Stimulated activated CD8-positive, alpha-beta memory T cell treated with anti-CD3 and anti-CD28 coated beads, Interleukin-2, amount 100 ng/mL, for 48 hours (primary cell): ENCODE results near the gene KLHDC10.
"Not testable (repeated sequence)": the region's sequence is repeated elsewhere in the genome, so short reads cannot be mapped to it uniquely, and the experiment has no call there.

Source experiments
- DNase-seq, 2 donors: peaks; one replicate each; pipeline ENCODE4 v3.0.0-alpha.2; 2020; ENCODE audit warnings: low read depth in 2 of 2

The KLHDC10 gene

DNA sequence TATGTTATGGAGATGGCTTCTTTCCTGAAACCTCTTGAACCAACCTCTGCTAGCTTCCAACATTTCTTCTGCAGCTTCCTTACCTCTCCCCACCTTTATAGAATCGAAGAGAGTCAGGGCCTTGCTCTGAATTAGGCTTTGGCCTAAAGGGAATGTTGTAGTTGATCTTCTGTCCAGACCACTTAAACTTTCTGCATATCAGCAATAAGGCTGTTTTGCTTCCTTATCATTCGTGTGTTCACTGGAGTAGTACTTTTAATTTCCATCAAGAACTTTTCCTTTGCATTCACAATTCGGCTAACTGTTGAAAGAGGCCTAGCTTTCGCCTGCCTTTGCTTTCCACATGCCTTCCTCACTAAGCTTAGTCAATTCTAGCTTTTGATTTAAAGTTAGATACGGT, 48.0 kb downstream of the KLHDC10 start:
- no peak for DNase-seq

DNA sequence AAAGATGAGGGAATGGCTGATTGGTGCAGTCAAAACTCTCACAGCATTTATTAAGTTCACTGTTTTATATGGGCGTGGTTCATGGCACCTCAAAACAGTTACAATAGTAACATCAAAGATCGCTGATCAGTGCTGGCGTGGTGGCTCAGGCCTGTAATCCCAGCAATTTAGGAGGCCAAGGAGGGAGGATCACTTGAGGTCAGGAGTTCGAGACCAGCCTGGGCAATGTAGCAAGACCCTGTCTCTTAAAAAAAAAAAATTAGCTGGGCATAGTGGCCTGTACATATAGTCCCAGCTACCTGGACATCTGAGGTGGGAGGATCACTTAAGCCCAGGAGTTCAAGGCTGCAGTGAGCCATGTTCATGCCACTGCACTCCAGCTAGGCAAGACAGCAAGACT, 48.5 kb downstream of the KLHDC10 start:
- no peak for DNase-seq

DNA sequence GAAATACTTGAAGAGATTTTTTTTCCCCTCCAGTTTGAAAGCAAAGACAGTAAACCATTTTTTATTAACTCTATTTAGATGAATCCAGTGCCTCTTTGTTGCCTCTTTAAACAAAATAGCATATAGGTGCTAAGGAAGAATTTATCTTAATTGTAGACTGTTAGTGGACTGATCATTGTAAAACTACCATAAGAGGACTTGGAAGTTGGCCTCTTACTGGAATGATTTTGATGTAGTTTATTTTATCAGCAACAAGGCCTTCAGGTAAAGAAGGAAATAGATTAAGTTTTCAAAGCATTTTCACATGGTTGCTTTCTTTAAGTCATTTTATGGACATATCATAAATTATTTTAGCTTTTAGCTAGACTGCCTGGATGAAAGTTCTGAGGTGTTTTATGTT, 53.2 kb downstream of the KLHDC10 start:
- no peak for DNase-seq

DNA sequence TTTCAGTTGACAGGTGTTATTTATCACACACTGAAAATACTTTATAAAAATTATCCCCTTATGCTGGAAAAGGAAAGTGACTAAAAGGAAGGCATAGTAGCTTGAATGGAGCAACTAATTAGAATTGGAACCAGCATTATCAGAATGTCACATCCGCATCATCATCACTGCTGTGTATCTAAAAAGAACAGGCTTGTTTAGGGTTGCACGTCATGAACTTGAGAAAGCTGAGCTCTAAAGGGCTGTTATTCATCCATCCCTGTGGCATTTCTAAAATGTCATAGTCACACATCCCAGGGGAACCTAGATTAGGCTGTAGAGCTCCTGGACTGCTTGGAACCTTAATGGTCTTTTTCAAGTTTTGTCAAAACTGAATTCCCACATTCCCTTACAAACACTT, 54.4 kb downstream of the KLHDC10 start:
- no peak for DNase-seq

DNA sequence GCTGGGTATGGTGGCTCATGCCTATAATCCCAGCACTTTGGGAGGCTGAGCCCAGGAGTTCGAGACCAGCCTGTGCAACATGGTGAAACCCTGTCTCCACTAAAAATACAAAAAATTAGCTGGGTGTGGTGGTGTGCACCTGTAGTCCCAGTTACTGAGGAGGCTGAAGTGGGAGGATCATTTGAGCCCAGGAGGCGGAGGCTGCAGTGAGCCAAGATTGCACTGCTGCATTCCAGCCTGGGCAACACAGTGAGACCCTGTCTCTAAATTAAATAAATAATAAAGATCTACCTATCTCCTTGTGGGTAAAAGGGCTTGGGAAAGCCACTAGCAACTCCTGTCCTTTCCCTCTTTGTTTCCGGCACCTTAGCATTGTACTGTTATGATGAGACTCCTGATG, 56.5 kb downstream of the KLHDC10 start:
- DNase-seq, result not testable (repeated sequence)

DNA sequence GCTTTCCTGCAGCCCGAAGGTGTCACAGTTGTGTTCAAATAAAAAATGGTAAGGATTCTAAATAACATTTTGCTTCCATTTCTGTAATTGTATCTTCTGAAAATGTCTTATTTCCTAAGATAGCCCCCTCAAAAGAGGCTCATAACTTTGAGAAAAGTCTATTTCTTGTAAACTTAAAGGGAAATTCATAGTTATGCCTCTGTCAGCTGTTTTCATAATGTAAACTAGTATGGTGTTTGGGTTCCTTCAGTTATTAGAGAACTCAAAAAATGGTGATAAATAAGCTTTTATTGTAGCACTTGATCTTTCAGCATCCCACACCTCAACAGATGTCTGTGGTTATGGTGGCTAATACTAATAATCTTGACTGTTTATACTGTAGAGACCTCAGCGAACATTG, 57.1 kb downstream of the KLHDC10 start:
- no peak for DNase-seq

DNA sequence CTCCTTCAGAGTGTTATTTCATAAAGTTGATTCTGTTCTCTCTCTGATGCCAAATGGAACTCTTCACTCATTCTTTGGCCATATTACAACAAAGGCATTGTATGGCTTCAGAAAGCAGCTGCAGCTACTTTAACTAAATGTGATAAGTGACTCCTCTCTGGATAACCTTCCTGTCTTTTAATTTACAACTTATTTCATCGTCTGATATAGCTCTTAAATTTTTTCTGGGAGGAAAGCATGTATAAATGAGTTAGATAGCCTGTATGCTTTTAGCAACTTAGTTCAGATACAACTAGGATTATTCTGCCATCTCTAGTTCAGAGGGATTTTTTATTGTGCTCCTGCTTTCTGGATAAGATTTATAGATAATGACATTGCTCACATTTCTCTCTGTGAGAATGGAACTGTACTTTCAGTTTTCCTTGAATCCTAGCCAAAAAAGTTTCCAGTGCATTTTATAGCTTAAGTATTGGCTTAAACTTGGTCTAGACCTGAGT, 57.5 kb downstream of the KLHDC10 start:
- DNase-seq, result no peak

DNA sequence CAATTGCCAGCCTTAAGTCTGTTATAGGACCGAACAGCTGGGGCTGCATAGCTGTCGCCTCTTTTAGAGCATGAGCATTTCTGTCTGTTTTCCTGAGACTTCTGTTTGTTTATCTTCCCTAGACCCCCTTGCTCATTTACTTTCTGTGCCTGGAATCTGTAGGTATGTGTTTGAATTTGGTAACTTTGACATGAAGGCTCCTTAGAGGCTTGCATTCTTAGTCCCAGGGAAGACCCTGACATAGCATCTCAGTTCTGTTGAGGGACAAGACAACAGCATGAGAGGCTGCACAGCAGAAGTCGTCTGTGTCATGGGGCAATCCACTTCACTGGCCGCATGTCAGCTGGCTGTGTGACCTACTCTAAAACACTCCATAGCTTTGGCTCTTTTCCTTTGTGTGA, 58.7 kb downstream of the KLHDC10 start:
- no peak for DNase-seq

DNA sequence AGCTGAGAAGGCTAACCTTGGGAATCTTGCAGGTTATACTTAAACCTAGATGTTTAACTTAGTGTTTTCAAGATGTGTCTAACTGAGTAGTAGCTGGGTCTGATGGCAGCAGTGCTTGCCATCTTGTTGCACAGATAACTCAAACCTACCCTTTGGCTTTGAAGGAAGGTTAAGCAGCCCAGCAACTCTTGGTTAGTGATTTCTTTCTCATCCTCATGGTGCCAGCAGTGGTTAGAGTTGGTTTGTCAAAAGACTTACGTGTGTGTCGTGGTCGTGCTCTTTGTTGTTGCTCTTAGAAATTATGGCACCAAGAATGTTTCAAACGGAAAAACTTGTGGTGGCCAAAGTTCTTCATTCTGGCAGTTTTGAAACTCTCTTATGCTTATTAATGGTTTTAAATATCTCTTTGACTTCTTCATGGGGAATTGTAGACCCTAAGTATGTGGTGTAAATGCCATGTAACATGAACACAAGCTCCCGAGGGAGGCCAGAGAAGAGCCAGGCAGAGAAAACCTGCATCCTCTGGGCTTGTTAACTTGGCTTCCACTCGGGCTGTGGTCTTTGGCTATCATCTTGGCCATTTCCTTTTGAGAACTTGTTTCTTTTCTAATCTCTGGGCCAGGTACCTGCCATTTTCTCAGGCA, 61.0 kb downstream of the KLHDC10 start:
- DNase-seq, result no peak

DNA sequence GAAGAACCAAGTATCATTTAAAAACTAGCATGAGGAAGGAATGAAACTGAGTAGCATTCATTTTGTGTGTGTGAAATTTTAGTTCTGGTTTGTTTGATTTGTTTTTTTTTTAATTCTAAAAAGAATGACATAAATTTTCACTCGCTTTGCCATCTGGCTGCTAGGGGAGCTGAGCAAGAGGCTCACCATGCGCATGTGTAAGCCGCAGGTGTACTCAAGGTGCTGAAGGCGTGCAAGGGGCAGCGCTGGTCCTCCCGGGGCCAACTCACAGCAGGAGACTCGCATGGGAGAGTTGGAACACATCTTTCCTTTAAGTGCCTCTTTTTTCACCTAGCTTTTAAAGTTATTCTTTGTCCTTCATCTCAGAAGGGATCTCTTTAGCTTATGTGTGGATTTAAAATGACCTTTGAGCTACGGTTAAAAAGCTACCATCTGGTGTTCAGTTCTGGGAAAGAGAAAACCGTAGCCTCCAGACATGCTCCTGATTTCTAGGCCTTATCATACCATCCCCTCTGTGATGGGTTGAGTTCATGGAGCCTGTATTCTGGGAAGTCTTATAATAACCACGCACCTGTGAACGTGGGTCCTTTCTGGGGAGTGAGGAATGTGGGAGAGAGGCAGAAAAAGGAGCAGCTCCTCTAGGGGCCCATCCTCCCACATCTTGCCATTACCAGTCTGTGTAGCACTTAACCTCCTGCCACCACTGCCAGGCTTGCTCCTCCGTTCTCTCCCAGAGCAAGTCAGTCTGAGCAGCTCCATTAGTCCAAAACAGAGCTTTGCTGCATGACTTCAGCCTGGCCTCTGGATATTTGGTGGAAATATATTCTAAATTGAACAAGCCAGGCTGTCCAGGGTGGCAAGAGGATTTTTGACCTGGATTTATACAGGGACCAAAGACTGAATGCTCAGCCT, 61.9 kb downstream of the KLHDC10 start:
- no peak for DNase-seq

DNA sequence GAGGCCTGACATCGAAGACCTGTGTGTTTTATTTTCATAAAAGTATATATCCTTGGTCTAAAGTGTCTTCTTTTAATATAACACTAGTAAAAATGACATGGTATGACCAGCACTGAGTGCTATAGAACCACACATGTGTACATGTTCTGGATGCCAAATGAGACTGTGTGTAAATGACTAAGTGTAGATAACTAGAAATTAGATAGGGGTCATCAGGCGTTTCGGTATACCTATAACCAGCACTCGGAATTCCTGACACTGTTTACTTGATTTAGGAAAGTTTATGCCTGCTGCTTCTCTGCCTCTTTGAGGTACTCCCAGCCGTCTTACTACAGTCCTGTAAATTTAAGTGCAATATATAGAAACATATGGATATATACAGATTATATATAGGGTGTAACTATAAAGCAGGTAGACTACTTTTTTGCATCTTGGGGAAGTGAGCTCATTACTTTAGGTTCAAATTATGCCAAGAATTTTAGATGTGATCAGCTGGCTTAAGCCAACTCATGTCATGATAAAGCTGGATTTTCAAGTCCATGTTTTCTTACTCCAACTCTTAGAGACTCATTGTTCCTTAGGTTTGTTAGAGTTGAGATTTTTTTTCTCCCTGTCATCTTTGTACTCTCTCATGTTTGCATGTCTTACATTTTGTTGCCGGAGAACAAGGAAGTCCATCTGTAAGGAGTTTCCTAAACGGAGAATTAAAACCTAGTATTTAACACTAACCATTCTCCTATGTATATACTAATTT, 62.9 kb downstream of the KLHDC10 start:
- DNase-seq, result no peak

DNA sequence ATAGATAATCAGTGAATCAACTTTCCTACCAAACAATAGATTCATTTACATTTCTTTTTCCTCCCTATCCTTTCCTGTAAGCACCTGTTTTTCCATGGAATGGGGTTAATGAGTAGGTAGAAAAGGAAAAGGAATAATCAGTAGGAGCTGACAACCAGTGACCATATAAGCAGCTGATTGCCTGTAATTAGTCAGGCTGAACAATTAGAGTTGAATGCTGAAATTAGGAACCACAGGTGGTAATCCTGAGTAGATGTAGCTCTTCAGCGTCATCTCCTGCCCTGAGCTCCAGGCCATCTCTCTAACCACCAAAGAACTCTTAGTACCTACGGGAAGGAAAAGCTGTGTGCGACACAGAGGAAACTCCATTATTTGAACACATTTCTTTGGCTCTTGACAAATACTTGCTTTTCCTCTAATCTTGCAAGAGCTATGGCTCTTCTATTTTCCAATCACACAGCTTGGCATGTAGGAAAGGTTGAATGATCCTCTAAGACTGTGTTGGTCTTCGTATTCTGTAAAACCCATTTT, 63.8 kb downstream of the KLHDC10 start:
- DNase-seq, result no peak

DNA sequence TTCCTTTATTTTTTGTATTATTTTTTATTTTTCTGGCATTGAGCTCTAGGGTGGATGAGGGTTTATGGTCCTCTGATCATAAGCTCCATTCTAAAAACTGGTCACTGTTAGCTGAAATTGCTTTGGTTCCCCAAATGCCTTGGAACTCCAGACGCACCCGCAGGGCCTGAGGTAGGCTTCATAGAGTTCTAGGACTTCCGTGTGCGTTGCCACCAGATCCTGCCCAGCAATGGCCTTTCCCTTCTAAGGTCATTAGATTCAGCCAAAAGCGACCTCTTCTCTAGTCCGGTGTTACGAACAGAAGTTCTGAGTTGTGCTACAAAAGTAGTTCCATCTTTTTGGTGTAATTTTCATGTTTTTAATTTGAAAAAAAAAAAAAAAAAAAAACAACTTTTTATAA, 64.4 kb downstream of the KLHDC10 start:
- DNase-seq, result no peak

DNA sequence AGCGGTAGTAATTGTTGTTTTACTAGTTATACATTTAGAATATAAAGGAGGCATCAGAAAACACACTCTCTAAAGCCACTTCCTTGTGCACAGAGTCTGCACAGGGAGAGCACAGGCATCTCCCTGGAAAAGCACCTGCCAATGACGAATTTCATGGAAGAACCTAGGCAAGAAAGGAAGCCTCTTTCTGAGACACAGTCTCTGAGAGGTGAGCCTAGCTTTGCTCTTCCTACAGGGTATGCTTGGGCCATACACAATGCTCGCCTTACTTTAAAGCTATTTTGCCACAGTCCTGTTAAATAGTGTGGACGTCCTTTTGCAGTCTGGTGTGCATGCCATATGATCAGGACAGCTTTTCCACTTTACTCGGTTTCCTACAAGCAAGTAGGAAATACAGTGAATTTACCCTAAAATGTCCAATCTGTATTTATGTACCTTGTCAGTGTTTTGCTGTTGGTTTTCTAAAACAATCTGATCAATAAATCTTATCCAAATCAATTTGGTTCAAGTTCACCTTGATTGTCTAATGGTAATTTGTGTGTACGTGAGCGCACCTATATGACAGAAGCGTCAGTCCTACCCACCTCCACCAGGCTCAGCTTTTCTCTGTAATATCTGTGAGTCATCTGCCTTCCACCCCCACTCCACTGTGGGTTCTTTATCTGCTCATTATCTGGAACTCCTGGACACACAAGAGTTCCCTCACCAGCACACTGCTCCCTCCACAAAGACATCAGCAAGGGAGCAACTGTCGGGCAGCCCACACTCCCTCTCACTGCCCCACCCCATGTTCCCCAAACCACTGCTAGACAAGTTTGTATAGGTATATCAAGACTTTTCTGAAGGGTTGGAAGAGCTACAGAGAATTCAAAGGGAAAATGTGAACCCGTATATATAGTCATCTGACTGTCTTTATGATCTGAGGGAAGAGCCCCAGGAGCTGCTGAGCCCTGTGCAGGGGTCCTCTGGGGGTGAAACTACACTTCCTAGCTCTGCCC, 65.2 kb downstream of the KLHDC10 start:
- DNase-seq, result no peak

DNA sequence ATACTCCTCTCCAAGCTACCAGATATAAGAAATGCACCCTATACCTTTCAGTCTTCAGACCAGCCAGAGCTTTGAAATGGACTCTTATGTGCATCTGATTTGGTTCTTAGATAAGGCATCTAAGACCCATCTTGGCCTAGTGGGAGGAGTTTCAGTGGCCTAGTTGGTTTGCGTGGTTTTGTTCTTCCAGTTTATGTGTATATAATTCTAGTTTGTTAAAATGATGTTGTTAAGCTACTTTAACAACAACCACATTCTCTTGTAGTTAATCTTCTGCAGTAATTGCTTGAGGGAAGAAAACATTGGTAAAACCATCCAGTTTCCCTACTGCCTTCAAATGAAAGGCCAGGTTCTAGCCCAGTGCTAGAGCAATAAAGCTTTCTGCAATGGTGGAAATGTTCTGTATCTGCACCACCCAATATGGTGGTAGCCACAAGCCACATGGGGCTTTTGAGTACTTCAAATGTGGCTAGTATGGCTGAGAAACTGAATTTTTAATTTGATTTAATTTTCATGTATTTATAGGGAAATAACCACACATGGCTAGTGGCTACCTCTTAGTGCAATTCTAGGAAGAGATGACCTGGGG, 66.3 kb downstream of the KLHDC10 start:
- no peak for DNase-seq

DNA sequence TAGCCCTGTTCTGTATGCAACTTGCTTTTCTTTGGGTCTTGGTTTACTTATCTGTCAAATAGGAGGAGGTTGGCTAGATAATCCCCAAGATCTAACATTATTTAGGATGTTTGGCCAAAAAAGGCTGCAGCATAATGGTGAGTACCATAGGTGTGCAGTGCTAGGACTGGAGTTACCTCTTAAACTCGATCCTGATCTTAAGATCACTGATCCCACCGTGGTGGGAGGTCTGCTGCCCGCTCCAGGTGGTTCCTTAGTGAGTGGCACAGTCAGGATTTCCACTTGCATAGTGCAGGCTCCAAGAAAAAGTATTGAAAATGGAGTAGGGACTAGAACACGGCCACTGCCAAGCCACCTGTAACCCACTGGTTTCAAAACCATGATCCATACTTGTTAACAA, 66.9 kb downstream of the KLHDC10 start:
- DNase-seq, result no peak

DNA sequence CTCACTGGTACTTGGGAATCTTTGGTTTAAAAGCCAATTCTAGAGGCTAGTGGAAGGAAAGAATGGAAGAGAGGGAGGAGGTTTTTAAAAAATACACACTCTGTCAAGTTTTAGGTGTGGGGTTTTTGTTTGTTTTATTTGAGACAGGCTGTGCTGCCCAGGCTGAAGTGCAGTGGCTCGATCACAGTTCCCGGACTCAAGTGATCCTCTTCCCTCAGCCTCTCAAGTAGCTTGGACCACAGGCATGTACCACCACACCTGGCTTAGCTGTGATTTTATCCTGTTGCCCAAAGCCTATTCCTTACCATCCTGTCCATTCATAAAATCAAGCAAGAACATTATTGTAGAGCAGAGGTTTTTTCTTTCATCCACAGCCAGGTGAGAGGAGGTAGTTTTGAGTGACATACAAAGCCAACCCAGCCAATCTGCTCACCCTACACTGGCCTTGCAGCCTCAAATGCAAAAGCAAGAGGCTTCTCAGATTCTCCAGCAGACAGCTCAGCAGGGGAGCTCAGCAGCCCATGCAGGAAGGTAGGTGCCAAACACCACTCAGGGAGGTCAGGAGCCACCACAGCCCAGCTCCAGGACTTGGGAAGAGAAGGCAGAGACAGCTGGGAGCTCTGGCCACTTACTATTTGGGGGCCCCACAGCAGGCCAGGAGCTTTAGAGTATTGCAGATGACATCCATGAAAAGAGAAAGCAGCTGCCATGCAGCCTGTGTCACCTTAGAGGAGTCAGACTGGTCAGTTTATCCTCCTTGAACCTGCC, 69.0 kb downstream of the KLHDC10 start:
- DNase-seq, result no peak

DNA sequence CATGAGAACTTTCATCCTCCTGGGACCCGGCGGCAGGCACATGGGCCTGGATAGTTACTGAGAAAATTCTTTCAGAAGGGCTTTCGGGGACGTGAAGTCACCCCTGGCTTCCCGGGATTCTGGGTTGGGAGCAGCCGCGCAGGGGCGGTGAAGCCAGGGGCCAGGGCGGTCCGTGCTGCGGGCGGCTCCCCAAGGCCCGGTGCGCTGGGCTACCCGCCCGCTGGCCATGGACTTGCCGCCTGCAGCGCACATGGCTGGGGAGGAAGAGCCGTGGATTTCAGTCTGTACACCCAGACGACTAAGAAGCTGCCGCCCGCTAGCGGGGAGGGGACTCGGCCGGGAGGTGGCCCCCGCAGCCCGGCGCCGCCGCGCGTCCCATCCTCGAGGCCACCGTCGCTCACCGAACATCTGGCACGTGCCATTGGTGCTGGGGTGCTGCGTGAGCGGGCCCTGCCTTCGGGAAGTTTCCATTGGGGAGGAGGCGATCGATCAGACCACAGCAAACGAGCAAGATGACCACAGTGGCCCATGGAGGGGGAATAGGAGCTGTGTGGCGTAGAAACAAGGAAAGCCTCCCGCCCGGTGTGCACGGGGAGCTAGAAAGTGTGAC, 70.3 kb downstream of the KLHDC10 start:
- no peak for DNase-seq

DNA sequence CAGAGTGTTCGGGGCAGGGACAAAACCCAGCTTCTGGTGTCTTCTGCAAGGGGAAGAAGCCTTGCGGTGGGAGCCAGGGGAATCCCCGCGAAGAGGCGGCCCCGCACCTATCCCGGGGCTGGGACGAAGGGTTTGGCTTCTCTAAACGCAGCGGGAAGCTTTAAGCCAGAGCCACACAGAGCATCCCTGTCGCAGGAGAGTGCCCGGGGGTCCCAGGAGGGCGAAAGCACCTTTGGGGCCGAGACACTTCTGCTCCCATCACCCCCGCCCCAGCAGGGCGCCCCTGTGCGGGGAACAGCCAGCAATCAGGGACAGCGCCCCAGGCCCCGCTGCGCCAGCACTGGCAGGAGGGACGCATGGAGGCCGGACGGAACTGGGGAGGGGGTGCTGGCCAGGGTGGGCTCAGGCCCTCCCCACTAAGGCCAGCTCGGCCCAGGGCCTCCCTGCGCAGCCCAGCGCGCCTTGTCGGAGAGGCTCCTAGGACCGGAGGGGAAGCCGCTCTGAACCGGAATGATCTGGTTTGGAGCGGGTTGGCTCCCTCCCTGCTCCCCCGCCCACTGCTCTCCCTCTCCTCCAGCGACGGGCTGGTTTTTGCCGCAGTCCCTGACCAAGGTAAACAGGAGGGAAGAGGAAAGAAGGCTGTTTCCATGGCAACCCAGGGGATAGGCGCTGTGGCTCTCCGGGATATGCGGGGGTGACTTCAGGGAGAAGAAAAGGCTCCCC, 71.0 kb downstream of the KLHDC10 start:
- no peak for DNase-seq
